Stomach smooth muscle (tissue), 2 donors: ENCODE measurements around the gene MIA.

Source experiments
- H3K27ac ChIP-seq: one replicate; pipeline ENCODE4 v1.7.0; 2013; ENCODE audit warnings: mild to moderate bottlenecking, low read length, inconsistent platforms
- H3K27me3 ChIP-seq, 2 donors: one replicate each; pipeline ENCODE4 v1.7.0; 2013; ENCODE audit warnings: low read length in 2 of 2; ENCODE audit not compliant: insufficient read depth in 2 of 2, control insufficient read depth in 1 of 2
- H3K36me3 ChIP-seq, 2 donors: one replicate each; pipeline ENCODE4 v1.7.0; 2013; ENCODE audit warnings: low read length in 2 of 2; ENCODE audit not compliant: control insufficient read depth in 2 of 2, insufficient read depth in 2 of 2
- H3K4me1 ChIP-seq: one replicate; pipeline ENCODE4 v1.7.0; 2013; ENCODE audit warnings: low read length; ENCODE audit not compliant: control insufficient read depth, insufficient read depth
- H3K4me3 ChIP-seq, 2 donors: one replicate each; pipeline ENCODE4 v1.7.0; 2013; ENCODE audit warnings: low read length in 2 of 2
- H3K9ac ChIP-seq, 2 donors: one replicate each; pipeline ENCODE4 v1.7.0; 2013; ENCODE audit warnings: low read length in 2 of 2, mild to moderate bottlenecking in 1 of 2
- H3K9me3 ChIP-seq, 2 donors: one replicate each; pipeline ENCODE4 v1.7.0; 2013; ENCODE audit warnings: low read length in 2 of 2; ENCODE audit not compliant: control insufficient read depth in 2 of 2
- donor health status: healthy.
- donor health status: Pancreatic carcinoma.

The MIA gene

GRCh38 chr19:40740747-40741146 is 34.6 kb upstream of the MIA start:
- no peaks in the 10 kb centered on the region for H3K27me3 ChIP-seq
- peak overlapping the region in 1 of 2 donors; percentile 29 for H3K4me3 ChIP-seq
- H3K36me3 ChIP-seq, result peaks cover 12 to 32% of the 10 kb centered on the region in 2 donors
- H3K9ac ChIP-seq, result no peak overlapping the region
- peaks cover 15% of the 10 kb centered on the region for H3K4me1 ChIP-seq
- no peaks in the 10 kb centered on the region for H3K9me3 ChIP-seq
- H3K27ac ChIP-seq, result peak overlapping the region; percentile 64

DNA sequence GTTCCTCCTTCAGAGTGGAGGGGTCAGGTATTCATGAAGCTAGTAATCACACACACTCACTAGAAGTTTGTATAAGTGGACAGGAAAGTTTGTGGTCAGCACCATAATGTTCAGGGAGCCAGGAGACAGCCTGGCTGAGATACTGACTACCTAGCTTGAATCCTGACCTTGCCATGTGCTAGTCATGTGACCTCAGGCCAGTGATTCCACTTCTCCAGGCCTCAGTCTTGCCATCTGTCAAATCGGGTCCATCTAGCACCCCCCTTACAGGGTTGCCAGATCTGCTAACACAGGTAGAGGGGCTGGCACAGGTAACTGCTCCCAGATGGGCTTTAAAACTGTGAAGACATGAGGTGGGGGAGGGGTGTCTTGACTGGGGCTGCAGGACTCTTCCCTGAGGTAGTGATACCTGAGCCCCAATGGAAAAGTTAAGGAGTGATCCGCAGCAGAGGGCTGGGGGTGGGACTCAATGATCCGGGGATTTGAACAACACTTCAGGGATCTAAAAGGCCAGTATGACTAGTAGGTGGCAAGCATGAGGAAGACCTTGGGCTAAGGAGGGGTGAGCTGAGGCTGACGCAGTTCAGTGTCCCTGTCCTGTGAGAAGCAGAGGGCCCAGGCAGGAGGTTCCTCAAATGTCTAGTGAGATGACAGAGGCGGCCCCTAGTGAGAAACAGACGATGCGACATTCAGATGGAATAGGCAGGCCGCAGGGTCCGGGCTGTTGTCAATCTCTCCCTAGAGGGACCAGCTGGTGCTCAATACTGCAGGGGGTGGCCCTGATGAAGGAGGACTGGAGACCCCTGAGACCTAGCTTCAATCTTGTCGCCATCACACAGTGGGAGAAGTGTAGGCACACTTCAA is 33.6 kb upstream of the MIA start:
- H3K4me3 ChIP-seq, result no peak overlapping the region
- H3K36me3 ChIP-seq, result peaks cover 11 to 27% of the 10 kb centered on the region in 2 donors
- peak overlapping the region; percentile 37 for H3K27ac ChIP-seq

GRCh38 chr19:40742477-40742876 is 32.8 kb upstream of the MIA start:
- Histone ChIP-seq H3K27ac (peak overlapping the region; percentile 37), H3K36me3 (peaks cover 4 to 20% of the 10 kb centered on the region in 2 donors), H3K4me1 (peaks cover 15% of the 10 kb centered on the region), H3K4me3 (no peak overlapping the region), H3K9me3 (no peaks in the 10 kb centered on the region), H3K27me3 (no peaks in the 10 kb centered on the region), H3K9ac (no peak overlapping the region)

More for the DNA sequence above, 33.6 kb upstream of the MIA start:
- peaks cover 15% of the 10 kb centered on the region for H3K4me1 ChIP-seq
- H3K27me3 ChIP-seq, result no peaks in the 10 kb centered on the region
- no peaks in the 10 kb centered on the region for H3K9me3 ChIP-seq
- no peak overlapping the region for H3K9ac ChIP-seq

DNA sequence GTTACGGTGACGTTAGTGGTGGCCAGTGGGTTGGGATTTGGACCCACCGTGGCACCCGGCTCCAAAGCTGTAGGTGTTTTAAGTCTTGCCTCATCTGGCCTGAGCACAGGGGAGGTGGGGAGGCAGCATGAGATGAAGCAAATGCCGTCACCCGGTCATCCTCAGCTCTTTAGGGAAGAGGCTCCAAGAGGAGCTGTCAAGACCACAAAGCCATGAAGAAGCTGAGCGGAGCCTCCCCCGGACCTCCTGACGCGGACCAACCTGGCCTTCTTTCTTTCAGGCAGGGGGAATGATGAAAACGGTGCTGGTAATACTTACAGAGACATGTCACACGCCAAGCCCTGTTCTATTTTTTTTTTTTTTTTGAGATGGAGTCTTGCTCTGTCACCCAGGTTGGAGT is 32.4 kb upstream of the MIA start:
- no peaks in the 10 kb centered on the region for H3K27me3 ChIP-seq
- no peak overlapping the region for H3K4me3 ChIP-seq
- H3K27ac ChIP-seq, result no peak overlapping the region
- H3K9ac ChIP-seq, result no peak overlapping the region
- peaks cover 15% of the 10 kb centered on the region for H3K4me1 ChIP-seq
- no peaks in the 10 kb centered on the region for H3K9me3 ChIP-seq
- peaks cover 2 to 18% of the 10 kb centered on the region in 2 donors for H3K36me3 ChIP-seq

- Histone ChIP-seq H3K9ac (no peak overlapping the region), H3K27ac (no peak overlapping the region), H3K36me3 (peaks cover 2 to 13% of the 10 kb centered on the region in 2 donors), H3K27me3 (no peaks in the 10 kb centered on the region), H3K4me1 (peaks cover 15% of the 10 kb centered on the region), H3K9me3 (no peaks in the 10 kb centered on the region), H3K4me3 (no peak overlapping the region)
Measured at GRCh38 chr19:40743926-40744325, 31.4 kb upstream of the MIA start.

GRCh38 chr19:40744554-40745401 is 30.5 kb upstream of the MIA start:
- peaks cover 2 to 5% of the 10 kb centered on the region in 2 donors for H3K36me3 ChIP-seq
- H3K4me1 ChIP-seq, result peaks cover 21% of the 10 kb centered on the region
- H3K9ac ChIP-seq, result no peak overlapping the region
- no peak overlapping the region for H3K27ac ChIP-seq
- no peak overlapping the region for H3K4me3 ChIP-seq
- no peaks in the 10 kb centered on the region for H3K27me3 ChIP-seq
- H3K9me3 ChIP-seq, result no peaks in the 10 kb centered on the region

DNA sequence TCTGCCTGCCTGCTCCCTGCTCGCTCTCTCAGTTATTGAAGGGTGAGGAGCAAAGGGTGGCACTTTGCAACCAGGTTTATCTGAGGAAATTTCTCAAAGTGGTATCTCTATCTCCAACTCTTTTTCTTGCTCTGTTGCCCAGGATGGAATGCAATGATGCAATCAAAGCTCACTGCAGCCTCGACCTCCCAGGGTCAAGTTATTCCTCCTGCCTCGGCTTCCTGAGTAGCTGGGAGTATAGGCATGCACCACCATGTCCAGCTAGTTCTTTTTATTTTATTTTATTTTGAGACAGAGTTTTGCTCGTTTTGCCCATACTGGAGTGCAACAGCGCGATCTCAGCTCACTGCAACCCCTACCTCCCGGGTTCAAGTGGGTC is 29.9 kb upstream of the MIA start:
- Histone ChIP-seq H3K9me3 (no peaks in the 10 kb centered on the region), H3K36me3 (peaks cover 0 to 2% of the 10 kb centered on the region in 2 donors), H3K4me1 (peaks cover 19% of the 10 kb centered on the region), H3K27me3 (no peaks in the 10 kb centered on the region), H3K4me3 (no peak overlapping the region), H3K27ac (no peak overlapping the region), H3K9ac (no peak overlapping the region)

- Histone ChIP-seq H3K9me3 (no peaks in the 10 kb centered on the region), H3K36me3 (peaks cover 0 to 2% of the 10 kb centered on the region in 2 donors), H3K27ac (no peak overlapping the region), H3K4me1 (peaks cover 23% of the 10 kb centered on the region), H3K4me3 (no peak overlapping the region), H3K27me3 (no peaks in the 10 kb centered on the region), H3K9ac (no peak overlapping the region)
Measured at GRCh38 chr19:40747536-40747935, 27.8 kb upstream of the MIA start.

DNA sequence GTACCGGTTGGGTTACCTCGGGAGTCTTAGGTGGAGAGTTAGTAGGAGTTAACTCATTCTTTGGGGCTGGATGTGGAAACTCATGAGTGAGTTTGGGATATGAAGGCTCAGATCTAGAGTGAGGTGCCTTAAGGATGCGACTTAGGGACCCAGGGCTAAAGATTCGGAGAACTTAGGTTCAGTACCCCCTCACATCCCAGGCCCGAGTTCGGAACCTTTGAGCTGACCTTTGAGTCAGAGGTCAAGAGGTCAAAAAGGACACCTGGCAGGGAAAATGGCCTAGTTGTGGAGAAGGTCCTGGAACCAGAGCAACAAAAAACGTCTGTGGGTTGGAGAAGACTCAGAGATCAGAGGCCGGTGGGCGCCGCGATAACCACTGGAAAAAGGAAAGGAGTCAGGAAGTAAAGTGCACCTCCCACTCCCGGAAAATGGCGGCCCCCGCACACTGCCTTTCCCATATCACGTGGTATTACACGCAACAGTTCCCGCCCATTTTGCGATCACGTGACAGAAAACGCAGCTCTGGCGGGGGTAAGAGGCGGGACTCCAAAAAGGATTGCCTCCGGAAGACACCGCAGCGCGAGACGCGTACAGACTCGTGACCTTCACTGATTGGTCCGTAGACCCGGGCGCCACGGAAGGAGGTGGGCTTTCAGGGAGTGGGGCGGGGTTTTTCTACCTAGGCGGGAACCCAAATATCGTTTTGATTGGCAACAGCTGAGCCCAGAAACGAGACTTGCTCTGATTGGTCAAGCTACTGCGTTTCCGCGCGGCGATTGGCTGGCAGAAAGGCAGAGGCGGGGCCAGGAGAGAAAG is 25.1 kb upstream of the MIA start, which contains the start of gene ACTMAP:
Gene ACTMAP, minus strand, starts transcription at position 420 of the 816 bp plus-strand sequence. CDS start 674 bp downstream, outside the sequence.
- Histone ChIP-seq H3K9ac (peak within 1 kb of the TSS; percentile 89 to 96), H3K4me3 (peak within 1 kb of the TSS; percentile 86 to 93), H3K4me1 (peaks cover 34% of the 10 kb centered on the region), H3K36me3 (peaks cover 0 to under 1% of the 10 kb centered on the region in 2 donors), H3K27me3 (no peaks in the 10 kb centered on the region), H3K27ac (peak within 1 kb of the TSS; percentile 88), H3K9me3 (no peaks in the 10 kb centered on the region)
